ENCODE data around the gene C10orf95.

Gene C10orf95

GRCh38 chr10:102423372-102423968, 27.9 kb downstream of the C10orf95 start:
- no peaks in the 10 kb centered on the region for H3K9me3 ChIP-seq (ENCODE audit: control extremely low read depth in 1 of 5, control insufficient read depth in 4 of 5, insufficient read depth in 2 of 5, low read depth in 1 of 5, low read length in 4 of 5)
- POLR2A ChIA-PET: interaction anchor here (0.6 to 4.1 kb wide), 3 partner anchors 9 to 29 kb away, joined by 4 to 28 read pairs (median 9); partner anchors contain the start of genes CUEDC2 and NFKB2
- no peak for DNase-seq
- no peak overlapping the region for H3K27ac ChIP-seq (ENCODE audit: insufficient read depth in 1 of 2, low read depth in 1 of 2, low read length in 2 of 2, poor library complexity in 1 of 2, severe bottlenecking in 2 of 2)
- H3K36me3 ChIP-seq (ENCODE audit: control insufficient read depth in 4 of 4, insufficient read depth in 4 of 4, low read length in 3 of 4): peaks cover 4 to 25% (median 18%) of the 10 kb centered on the region in 4 experiments
- peak overlapping the region in 2 of 7 experiments; percentile 92 to 96 for H3K4me3 ChIP-seq (ENCODE audit: control insufficient read depth in 1 of 7, extremely low read depth in 1 of 7, insufficient read depth in 4 of 7, low read depth in 2 of 7, low read length in 6 of 7)
- peaks cover 3 to 44% (median 39%) of the 10 kb centered on the region in 4 experiments for H3K4me1 ChIP-seq (ENCODE audit: control extremely low read depth in 1 of 4, control insufficient read depth in 4 of 4, insufficient read depth in 4 of 4, low read length in 3 of 4)
- WGBS (ENCODE audit: insufficient coverage): 100% methylated on average over 7 of the region's 13 CpGs
- peaks cover 0 to 9% (median 6%) of the 10 kb centered on the region in 5 experiments for H3K27me3 ChIP-seq (replicated peaks in 2 of 5; ENCODE audit: control insufficient read depth in 4 of 5, insufficient read depth in 5 of 5, low read length in 4 of 5)
- CTCF ChIA-PET: interaction anchor here (0.7 to 9.1 kb wide), 24 partner anchors 11 to 193 kb away, joined by 3 to 71 read pairs (median 4); partner anchors contain the start of genes C10orf95, CUEDC2 and PITX3

DNA sequence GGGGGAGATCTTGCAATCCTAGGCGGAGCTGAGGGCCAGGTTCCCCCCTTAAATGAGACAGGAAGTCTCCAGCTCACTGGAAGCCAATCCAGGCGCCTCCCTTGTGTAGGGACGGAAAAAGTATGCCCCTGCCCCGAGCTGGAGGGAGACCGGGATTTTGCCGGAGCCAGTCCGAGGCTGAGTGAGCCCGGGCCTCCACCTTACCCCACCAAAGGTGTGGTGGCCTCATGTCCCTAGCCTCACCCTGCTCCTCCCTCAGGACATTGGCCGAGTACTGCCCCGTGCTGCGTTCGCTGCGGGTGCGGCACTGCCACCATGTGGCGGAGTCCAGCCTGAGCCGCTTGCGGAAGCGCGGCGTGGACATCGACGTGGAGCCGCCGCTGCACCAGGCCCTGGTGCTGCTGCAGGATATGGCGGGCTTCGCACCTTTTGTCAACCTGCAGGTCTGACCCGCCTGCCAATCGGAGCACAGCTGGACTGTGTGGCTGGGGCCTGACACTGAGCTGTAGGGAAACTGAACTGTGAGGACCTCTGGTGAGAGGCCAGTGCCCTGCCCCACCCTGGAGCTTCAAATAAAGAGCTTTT, 28.7 kb downstream of the C10orf95 start:
- H3K4me3 ChIP-seq (ENCODE audit: control insufficient read depth in 1 of 7, extremely low read depth in 1 of 7, insufficient read depth in 4 of 7, low read depth in 2 of 7, low read length in 6 of 7): peak overlapping the region in 6 of 7 experiments; percentile 87 to 96 (median 91)
- POLR2A ChIA-PET: interaction anchor here (0.6 to 4.1 kb wide), 6 partner anchors 9 to 28 kb away, joined by 3 to 28 read pairs (median 4); partner anchors contain the start of genes C10orf95, CUEDC2 and NFKB2
- CTCF ChIA-PET: interaction anchor here (0.8 to 9.1 kb wide), 29 partner anchors 10 to 196 kb away, joined by 3 to 71 read pairs (median 4); partner anchors contain the start of genes C10orf95, CUEDC2 and PITX3

DNA sequence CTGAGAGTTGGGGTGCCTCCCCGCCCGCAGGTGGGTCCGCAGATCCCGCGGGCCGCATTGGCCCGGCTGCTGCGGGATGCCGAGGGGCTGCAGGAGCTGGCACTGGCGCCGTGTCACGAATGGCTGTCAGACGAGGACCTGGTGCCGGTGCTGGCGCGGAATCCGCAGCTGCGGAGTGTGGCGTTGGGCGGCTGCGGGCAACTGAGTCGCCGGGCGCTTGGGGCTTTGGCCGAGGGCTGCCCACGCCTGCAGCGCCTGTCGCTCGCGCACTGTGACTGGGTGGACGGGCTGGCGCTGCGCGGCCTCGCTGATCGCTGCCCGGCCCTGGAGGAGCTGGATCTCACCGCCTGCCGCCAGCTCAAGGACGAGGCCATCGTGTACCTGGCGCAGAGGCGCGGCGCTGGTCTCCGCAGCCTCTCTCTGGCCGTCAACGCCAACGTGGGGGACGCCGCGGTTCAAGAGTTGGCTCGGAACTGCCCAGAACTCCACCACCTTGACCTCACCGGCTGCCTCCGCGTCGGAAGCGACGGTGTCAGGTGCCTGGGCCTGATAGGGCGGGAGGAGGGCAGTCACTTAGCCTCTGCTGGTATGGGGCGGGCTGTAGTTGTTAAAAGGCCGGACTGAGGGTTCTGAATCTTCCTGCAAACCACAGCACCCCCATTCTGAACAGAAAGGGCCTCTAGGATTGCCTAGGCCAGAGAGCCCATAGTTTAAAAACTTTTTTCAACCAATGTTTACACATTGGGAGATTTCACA, 29.4 kb downstream of the C10orf95 start:
- H3K27me3 ChIP-seq (replicated peaks in 2 of 5; ENCODE audit: control insufficient read depth in 4 of 5, insufficient read depth in 5 of 5, low read length in 4 of 5): peaks cover 6 to 23% (median 11%) of the 10 kb centered on the region in 5 experiments
- peak overlapping the region; percentile 7 to 85 for H3K27ac ChIP-seq (ENCODE audit: insufficient read depth in 1 of 2, low read depth in 1 of 2, low read length in 2 of 2, poor library complexity in 1 of 2, severe bottlenecking in 2 of 2)
- peaks cover 4 to 23% (median 17%) of the 10 kb centered on the region in 4 experiments for H3K36me3 ChIP-seq (ENCODE audit: control insufficient read depth in 4 of 4, insufficient read depth in 4 of 4, low read length in 3 of 4)
- H3K4me3 ChIP-seq (ENCODE audit: control insufficient read depth in 1 of 7, extremely low read depth in 1 of 7, insufficient read depth in 4 of 7, low read depth in 2 of 7, low read length in 6 of 7): peak overlapping the region; percentile 87 to 96 (median 90)
- no peaks in the 10 kb centered on the region for H3K9me3 ChIP-seq (ENCODE audit: control extremely low read depth in 1 of 5, control insufficient read depth in 4 of 5, insufficient read depth in 2 of 5, low read depth in 1 of 5, low read length in 4 of 5)
- POLR2A ChIA-PET: interaction anchor here (0.8 to 4.1 kb wide), 7 partner anchors 10 to 55 kb away, joined by 3 to 28 read pairs (median 4); partner anchors contain the start of genes C10orf95, CUEDC2 and NFKB2
- H3K4me1 ChIP-seq (ENCODE audit: control extremely low read depth in 1 of 4, control insufficient read depth in 4 of 4, insufficient read depth in 4 of 4, low read length in 3 of 4): peaks cover 3 to 46% (median 40%) of the 10 kb centered on the region in 4 experiments
- CTCF ChIA-PET: interaction anchor here (0.8 to 9.1 kb wide), 21 partner anchors 9 to 195 kb away, joined by 3 to 71 read pairs (median 6); partner anchors contain the start of genes C10orf95, CUEDC2 and PITX3
- DNase-seq: peak in 1 of 3 donors; percentile 36
- WGBS (ENCODE audit: insufficient coverage): 0% methylated on average over 50 of the region's 62 CpGs

More for the DNA sequence above, 28.7 kb downstream of the C10orf95 start:
- Histone ChIP-seq H3K9me3 (ENCODE audit: control extremely low read depth in 1 of 5, control insufficient read depth in 4 of 5, insufficient read depth in 2 of 5, low read depth in 1 of 5, low read length in 4 of 5) (no peaks in the 10 kb centered on the region), H3K27ac (ENCODE audit: insufficient read depth in 1 of 2, low read depth in 1 of 2, low read length in 2 of 2, poor library complexity in 1 of 2, severe bottlenecking in 2 of 2) (peak overlapping the region in 1 of 2 experiments; percentile 85), H3K36me3 (ENCODE audit: control insufficient read depth in 4 of 4, insufficient read depth in 4 of 4, low read length in 3 of 4) (peaks cover 4 to 24% (median 17%) of the 10 kb centered on the region in 4 experiments), H3K4me1 (ENCODE audit: control extremely low read depth in 1 of 4, control insufficient read depth in 4 of 4, insufficient read depth in 4 of 4, low read length in 3 of 4) (peaks cover 3 to 46% (median 40%) of the 10 kb centered on the region in 4 experiments), H3K27me3 (replicated peaks in 2 of 5; ENCODE audit: control insufficient read depth in 4 of 5, insufficient read depth in 5 of 5, low read length in 4 of 5) (peaks cover 4 to 17% (median 11%) of the 10 kb centered on the region in 5 experiments)
- DNase-seq: peak in 2 of 3 donors; percentile 68 to 72
- 14% methylated on average over 27 of the region's 28 CpGs for WGBS (ENCODE audit: insufficient coverage)

- ChIA-PET POLR2A (interaction anchor here (0.8 to 4.1 kb wide), 7 partner anchors 10 to 55 kb away, joined by 3 to 28 read pairs (median 4); partner anchors contain the start of genes C10orf95, CUEDC2 and NFKB2), CTCF (interaction anchor here (1.0 to 9.1 kb wide), 15 partner anchors 9 to 194 kb away, joined by 3 to 71 read pairs (median 9); partner anchors contain the start of genes C10orf95 and CUEDC2)
- Histone ChIP-seq H3K27ac (ENCODE audit: insufficient read depth in 1 of 2, low read depth in 1 of 2, low read length in 2 of 2, poor library complexity in 1 of 2, severe bottlenecking in 2 of 2) (peak overlapping the region; percentile 7 to 85), H3K4me1 (ENCODE audit: control extremely low read depth in 1 of 4, control insufficient read depth in 4 of 4, insufficient read depth in 4 of 4, low read length in 3 of 4) (peaks cover 3 to 46% (median 40%) of the 10 kb centered on the region in 4 experiments), H3K9me3 (ENCODE audit: control extremely low read depth in 1 of 5, control insufficient read depth in 4 of 5, insufficient read depth in 2 of 5, low read depth in 1 of 5, low read length in 4 of 5) (no peaks in the 10 kb centered on the region), H3K27me3 (replicated peaks in 2 of 5; ENCODE audit: control insufficient read depth in 4 of 5, insufficient read depth in 5 of 5, low read length in 4 of 5) (peaks cover 6 to 23% (median 11%) of the 10 kb centered on the region in 5 experiments), H3K36me3 (ENCODE audit: control insufficient read depth in 4 of 4, insufficient read depth in 4 of 4, low read length in 3 of 4) (peaks cover 4 to 23% (median 17%) of the 10 kb centered on the region in 4 experiments), H3K4me3 (ENCODE audit: control insufficient read depth in 1 of 7, extremely low read depth in 1 of 7, insufficient read depth in 4 of 7, low read depth in 2 of 7, low read length in 6 of 7) (peak overlapping the region; percentile 87 to 96 (median 90))
- 0% methylated on average over 14 of the region's 14 CpGs for WGBS (ENCODE audit: insufficient coverage)
- DNase-seq: no peak
These were observed 29.9 kb downstream of the C10orf95 start for GRCh38 chr10:102421507-102421756.

DNA sequence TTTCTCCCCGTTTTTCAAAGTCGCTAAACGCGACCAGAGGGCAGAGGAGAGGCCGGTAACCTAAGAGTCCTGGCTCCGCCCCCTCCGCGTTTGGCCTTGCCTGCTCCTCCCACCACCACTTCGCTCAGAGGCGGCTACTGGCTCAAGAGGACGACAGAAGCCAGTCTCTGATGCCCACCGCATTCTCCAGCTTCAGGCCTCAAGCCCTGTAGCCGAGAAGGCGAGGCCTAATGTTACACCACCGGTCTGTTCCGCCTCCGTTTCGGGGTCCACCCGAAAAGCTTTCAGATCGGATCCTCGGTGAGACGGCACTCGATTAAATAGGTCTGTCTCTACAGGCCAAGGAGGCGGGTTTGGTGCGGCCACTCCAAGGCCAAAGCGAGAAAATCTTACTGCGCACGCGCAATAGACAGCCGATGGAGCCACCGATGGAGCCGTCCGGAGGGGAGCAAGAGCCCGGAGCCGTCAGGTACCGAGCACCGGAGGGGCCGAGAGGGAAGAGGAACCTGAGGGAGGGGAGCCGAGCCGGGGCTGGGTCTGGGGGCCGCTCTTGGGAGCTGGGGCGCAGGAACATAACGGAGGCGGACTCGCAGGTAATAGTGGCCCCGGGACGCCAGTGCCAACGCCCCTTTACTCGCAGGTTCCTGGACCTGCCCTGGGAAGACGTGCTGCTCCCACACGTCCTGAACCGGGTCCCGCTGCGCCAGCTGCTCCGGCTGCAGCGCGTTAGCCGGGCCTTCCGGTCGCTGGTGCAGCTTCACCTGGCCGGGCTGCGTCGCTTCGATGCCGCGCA, 30.4 kb downstream of the C10orf95 start, which contains the start of gene FBXL15:
Gene FBXL15 (plus strand): TSS at position 123 of the 793 bp plus-strand sequence. CDS start 294 bp downstream, at position 417.
- POLR2A ChIA-PET: interaction anchor here (0.8 to 4.1 kb wide), 10 partner anchors 9 to 224 kb away, joined by 3 to 28 read pairs (median 4); partner anchors contain the start of genes CUEDC2 and NFKB2
- Histone ChIP-seq H3K4me1 (ENCODE audit: control extremely low read depth in 1 of 4, control insufficient read depth in 4 of 4, insufficient read depth in 4 of 4, low read length in 3 of 4) (peaks cover 3 to 46% (median 40%) of the 10 kb centered on the region in 4 experiments), H3K4me3 (ENCODE audit: control insufficient read depth in 1 of 7, extremely low read depth in 1 of 7, insufficient read depth in 4 of 7, low read depth in 2 of 7, low read length in 6 of 7) (peak within 1 kb of the TSS; percentile 87 to 96 (median 90)), H3K9me3 (ENCODE audit: control extremely low read depth in 1 of 5, control insufficient read depth in 4 of 5, insufficient read depth in 2 of 5, low read depth in 1 of 5, low read length in 4 of 5) (no peaks in the 10 kb centered on the region), H3K36me3 (ENCODE audit: control insufficient read depth in 4 of 4, insufficient read depth in 4 of 4, low read length in 3 of 4) (peaks cover 4 to 23% (median 17%) of the 10 kb centered on the region in 4 experiments), H3K27me3 (replicated peaks in 2 of 5; ENCODE audit: control insufficient read depth in 4 of 5, insufficient read depth in 5 of 5, low read length in 4 of 5) (peaks cover 6 to 25% (median 11%) of the 10 kb centered on the region in 5 experiments), H3K27ac (ENCODE audit: insufficient read depth in 1 of 2, low read depth in 1 of 2, low read length in 2 of 2, poor library complexity in 1 of 2, severe bottlenecking in 2 of 2) (peak within 1 kb of the TSS; percentile 47 to 85)
- DNase-seq: peak; percentile 96 to 98 (median 98)
- CTCF ChIA-PET: interaction anchor here (0.9 to 9.1 kb wide), 15 partner anchors 8 to 194 kb away, joined by 3 to 71 read pairs (median 7); partner anchors contain the start of genes C10orf95 and CUEDC2
- WGBS (ENCODE audit: insufficient coverage): under 1% methylated on average over 65 of the region's 66 CpGs

Data from common myeloid progenitor, CD34-positive (primary cell).